Lower leg skin (tissue), 3 donors: Measurements from ENCODE around the gene ZNF302.

Experiments
- POLR2A ChIP-seq, 2 donors: fragments of 450-650 bp; IDR thresholded peaks; one replicate each; pipeline ENCODE4 v1.6.1; 2016 to 2017; ENCODE audit warnings: antibody characterized with exemption in 2 of 2, mild to moderate bottlenecking in 1 of 2, moderate library complexity in 1 of 2
- TF ChIP-seq, protein P1 (sequence below), 3 donors: fragments of 450-650 bp; IDR thresholded peaks; one replicate each; pipeline ENCODE4 v1.5.1; 2016; ENCODE audit warnings: antibody characterized with exemption in 3 of 3, mild to moderate bottlenecking in 3 of 3, moderate library complexity in 2 of 3

DNA sequence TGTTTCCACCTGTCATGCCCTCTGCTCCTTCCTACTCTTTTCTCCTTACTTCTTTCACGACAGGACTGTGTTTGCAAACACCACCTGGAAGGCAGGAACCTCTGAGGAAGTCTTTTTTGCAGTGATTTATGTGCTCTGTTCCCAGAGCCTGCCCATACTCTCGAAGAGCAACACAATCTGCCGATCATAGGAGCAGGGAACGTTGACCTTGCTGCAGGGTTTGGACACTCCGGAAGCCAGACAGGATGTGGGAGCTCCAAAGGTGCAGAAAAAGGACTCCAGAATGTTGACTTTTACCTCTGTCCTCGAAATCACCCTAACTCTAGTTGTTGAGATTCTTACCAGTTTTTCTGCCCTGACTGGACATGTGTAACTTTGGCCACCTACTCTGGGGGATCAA lies 47.9 kb downstream of the ZNF302 start:
- TF ChIP-seq, protein P1, sequence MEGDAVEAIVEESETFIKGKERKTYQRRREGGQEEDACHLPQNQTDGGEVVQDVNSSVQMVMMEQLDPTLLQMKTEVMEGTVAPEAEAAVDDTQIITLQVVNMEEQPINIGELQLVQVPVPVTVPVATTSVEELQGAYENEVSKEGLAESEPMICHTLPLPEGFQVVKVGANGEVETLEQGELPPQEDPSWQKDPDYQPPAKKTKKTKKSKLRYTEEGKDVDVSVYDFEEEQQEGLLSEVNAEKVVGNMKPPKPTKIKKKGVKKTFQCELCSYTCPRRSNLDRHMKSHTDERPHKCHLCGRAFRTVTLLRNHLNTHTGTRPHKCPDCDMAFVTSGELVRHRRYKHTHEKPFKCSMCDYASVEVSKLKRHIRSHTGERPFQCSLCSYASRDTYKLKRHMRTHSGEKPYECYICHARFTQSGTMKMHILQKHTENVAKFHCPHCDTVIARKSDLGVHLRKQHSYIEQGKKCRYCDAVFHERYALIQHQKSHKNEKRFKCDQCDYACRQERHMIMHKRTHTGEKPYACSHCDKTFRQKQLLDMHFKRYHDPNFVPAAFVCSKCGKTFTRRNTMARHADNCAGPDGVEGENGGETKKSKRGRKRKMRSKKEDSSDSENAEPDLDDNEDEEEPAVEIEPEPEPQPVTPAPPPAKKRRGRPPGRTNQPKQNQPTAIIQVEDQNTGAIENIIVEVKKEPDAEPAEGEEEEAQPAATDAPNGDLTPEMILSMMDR (IDR thresholded peaks at IDR 0.05): no peak
- no peak for TF ChIP-seq POLR2A (IDR thresholded peaks at IDR 0.05)
